Right forelimb (tissue), 1 donor: ENCODE measurements around the gene CRYBA2.
A peak's percentile ranks its signal among the peaks of the same experiment; 100 is the strongest.

Experiments used
- DNase-seq: peaks from one replicate; pipeline ENCODE4 v3.0.0-alpha.2; 2018

Gene CRYBA2, protein sequence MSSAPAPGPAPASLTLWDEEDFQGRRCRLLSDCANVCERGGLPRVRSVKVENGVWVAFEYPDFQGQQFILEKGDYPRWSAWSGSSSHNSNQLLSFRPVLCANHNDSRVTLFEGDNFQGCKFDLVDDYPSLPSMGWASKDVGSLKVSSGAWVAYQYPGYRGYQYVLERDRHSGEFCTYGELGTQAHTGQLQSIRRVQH

DNA sequence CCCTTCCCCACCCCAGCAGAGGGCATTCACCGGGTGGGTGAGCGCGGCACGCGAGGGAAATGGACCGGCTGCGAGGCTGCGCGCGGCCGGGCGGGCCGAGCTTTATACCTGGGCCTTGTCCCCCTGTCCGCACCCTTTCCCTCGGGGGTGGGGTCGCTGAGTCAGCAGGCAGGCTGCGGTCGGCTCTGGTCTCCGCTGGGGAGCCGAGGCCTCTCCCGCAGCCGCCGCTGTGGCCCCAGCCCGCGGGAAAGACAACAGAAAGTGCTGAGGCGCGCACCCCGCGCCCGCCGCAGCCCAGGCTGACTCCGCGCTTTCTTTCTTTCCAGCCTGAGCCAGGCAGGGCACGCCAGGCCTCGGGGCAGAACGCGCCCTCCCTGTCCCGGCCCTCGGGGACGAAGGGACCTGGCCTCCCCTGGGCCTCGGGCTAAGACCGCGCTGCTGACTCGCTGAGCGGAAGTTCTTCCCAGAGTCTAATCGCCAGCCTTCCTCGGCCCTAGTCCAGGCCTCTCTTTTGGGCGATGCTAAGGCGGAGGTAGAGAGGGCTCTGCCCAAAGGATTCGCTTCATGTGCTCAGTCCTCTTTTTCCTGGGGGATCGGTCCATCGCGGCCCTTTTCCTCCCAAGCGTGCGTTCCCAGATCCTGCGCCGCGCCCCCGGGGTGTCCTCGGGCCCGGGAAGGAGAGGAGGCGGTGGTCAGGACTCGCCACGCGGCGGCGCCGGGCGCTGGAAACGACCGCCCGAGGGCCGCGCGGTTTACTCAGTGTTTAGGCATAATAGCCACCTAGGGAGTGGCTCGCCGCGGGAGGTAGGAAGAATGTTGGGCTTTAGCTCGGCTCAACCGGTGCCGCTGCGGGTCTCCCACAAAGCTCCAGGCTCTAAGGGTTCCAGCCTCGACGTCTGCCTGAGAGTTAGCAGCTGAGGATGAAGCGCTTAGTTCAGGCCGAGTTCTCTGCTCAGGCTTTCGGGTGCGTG is at the start of gene CRYBA2:
Gene CRYBA2, minus strand, starts transcription at position 78 of the 971 bp plus-strand sequence. CDS start 246 bp downstream, outside the sequence.
- no peak for DNase-seq

DNA sequence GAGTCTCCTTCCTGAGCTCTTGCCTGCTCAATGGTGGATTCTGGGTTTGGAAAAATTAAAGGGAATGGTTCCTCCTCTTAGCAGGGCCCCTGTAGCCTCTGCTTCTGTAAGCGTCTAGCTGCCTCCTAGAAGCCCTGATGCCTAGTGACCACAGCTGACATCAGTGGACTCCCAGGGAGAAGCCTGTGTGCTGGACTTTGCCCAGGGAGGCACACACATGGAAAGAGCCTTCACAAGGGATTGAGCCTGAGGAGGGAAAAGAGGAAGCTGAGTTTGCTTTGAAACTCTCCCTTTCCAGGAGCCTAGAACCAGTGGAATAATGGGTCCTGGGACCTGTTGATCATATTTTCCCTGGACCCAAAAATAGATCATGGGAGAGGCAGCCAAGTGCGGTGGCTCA is 49.5 kb upstream of the CRYBA2 start:
- DNase-seq, result no peak

DNA sequence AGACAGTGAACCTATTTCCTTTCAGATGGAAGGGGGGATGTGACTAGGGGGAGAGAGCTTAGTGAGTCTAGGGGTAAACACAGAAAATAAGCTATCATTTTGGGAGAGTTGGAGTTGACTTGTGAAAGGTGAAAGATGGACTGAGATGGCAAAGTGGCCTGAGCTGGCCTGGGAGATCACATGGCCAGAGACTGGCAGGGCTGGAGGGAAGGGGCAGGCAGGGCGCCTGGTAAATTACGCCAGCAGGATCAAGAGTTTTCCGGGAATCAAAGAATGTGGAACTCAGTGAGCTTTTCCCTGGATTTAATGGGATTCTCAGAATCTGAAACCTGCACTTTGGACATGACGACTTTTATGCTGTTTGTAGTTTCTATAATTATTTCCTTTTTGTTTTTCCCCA is 48.9 kb upstream of the CRYBA2 start:
- DNase-seq, result no peak

DNA sequence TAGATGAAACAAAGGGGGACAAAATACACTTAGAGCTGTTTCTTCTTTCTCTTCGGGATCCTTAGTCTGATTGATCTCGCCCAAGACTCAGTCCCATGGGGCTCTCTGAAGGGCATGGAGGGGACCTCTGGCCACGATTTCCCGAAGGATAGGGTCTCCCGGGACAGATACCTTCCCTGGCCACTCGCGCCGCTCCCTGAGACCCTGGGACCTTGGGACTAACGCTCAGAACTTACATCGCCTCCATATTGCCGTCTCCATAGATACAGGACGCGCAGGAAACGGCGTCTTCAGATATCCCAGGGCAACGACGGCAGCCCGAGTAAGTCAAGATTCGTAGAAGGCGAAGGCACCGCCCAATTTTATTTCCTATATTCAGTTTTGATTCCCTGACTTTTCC is 48.0 kb upstream of the CRYBA2 start, which contains the start of gene CFAP65:
Gene CFAP65, minus strand, starts transcription at position 265 of the 400 bp plus-strand sequence. CDS start 2,468 bp downstream, outside the sequence.
- DNase-seq, result no peak

DNA sequence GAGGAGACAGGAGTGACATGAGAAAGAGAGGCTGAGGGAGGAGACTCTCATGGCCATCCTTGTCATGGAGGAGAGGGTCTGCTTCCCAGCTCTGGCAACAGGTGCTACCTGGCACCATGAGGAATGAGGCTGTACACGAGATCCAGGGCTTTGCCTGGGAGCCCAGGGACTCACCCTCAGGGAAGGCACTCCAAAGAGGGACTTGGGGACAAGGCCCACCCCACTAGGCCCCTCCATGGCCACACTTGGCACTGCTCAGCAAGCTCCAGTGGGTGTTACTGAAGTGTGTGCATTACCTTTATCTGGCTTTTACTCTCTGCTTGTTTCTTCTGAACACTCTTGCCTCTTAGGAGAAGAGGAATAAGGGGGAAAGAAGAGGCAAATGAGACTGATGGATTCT is 45.4 kb upstream of the CRYBA2 start:
- DNase-seq, result no peak

DNA sequence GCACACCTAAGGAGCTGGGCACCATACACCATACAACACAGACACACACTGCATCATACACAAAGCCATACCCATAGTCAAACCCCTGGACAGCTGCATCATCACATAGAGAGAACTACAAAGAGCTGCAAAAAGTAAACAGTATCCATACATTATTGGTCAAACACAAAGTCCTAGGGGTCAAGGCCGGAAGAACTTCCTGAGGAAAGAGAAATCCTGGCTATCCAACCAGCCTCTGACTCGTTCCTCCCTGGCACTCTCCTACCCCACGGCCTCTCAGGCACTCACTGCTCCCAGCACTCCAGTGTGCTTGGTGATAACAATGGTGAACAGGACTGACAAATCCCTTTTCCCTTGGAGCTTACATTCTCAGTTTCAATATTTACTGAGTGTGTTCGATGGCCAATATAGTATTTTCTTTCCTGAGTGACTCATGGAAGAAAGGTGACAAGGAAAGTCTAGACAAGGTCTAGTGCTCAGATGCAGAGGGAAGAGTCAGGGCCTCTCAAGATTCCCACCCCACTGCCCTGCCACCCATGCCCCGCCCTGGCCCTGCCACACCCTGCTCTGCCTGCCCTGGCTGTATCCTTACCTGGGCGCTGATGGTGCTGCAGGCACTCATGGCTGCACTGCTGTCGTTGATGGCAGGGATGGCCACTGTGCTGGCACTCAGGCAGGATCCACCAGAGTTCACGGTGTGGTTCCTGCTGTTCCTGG is 44.7 kb upstream of the CRYBA2 start:
- DNase-seq, result no peak

DNA sequence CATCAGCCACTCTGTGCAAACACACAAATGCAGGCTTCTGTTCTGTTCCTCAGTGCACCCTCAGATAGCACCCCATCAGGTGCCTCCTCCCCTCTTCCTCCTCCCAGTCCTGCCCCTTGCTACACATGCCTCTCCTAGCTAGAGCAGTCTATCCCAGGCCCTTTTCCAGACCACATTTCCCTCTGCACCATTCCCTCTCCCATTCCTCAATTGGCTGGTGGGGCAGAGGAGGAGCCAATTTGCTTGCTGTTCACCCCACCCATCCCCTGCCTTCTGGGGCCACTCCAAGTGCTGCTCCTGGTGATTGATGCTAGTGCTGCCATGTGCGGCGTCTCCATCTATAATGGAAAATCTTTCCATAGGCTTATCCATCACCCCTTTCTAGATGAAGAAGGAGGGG is 42.7 kb upstream of the CRYBA2 start:
- DNase-seq, result no peak

DNA sequence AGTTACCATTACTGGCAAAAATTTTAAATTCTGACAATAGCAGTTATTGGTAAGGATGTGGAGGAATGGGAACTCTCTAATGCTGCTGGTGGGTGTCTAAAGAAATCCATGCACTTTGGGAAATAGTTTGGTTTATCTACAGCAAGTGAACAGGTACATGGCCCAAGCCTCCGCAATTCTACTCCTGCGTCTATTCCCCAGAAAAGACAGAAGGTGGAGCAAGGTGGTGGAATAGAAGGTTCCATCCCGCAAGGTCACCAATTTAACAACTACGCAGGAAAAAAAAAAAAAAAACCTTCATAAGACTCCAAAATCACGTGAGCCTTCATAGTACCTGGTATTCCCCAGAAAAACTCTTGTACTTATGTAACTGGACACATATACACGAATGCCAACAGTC is 41.6 kb upstream of the CRYBA2 start:
- no peak for DNase-seq

DNA sequence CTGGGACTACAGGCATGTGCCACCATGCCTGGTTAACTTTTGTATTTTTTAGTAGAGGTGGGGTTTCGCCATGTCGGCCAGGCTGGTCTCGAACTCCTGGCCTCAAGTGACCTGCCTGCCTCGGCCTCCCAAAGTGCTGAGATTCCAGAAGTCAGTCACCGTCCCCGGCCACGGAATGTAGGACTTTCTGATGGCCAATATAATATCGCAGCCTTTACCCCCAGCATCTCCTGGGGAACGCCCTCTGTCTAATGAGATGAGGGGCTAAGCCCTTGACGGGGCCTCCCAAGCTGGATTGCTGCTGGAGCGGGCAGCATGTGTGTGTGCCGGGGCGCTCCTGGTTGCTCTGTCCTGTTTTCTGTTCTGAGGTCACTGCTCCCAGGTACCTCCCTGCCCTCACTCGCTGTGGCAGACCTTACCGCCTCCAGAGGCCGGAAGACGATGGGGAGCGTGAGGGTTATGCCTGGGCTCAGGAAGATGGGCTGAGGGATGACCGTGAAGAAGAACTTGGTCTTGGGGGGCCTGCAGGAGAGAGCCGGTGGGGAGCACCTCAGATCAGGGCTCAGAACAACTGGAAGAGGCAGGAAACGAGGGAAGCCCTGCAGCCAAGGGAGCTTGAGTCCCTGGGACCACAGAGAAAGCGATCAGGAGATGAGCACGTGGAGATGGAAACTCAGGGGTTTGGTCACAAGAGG is 39.0 kb upstream of the CRYBA2 start:
- DNase-seq, result no peak

DNA sequence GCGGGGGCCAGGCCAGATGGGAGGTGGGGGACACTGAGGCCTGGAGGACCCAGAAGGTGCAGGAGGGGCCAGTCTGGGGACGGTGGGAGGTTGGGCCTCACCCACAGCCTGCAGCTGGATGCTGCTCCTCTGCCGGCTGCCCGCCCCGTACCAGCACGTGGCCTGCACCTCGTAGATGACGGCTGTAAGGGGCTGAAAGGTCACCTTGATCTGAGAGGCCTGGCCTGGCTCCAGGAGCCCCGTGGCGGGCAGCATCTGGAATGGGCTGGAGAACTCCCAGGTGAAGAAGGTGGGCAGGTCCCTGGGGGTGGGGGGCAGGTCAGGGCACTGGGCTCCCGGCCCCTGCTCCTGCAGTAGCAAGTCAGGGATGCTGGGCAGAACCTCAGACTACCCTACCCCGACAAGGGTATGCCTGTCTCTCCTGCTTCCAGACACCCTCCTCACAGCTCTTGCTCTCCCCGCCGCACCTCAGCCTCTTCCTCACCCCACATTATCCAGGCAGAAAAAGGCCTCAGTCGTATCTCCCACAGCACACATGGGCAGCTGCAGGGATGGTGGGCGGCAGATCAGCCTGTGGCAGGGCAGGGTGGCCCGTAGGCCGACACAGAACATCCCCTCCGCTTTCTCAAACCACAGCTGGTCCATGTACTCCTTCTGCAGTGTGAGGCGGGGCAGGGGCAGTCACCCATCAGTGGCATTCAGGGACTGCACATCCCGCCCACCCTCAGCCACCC is 38.0 kb upstream of the CRYBA2 start:
- no peak for DNase-seq

DNA sequence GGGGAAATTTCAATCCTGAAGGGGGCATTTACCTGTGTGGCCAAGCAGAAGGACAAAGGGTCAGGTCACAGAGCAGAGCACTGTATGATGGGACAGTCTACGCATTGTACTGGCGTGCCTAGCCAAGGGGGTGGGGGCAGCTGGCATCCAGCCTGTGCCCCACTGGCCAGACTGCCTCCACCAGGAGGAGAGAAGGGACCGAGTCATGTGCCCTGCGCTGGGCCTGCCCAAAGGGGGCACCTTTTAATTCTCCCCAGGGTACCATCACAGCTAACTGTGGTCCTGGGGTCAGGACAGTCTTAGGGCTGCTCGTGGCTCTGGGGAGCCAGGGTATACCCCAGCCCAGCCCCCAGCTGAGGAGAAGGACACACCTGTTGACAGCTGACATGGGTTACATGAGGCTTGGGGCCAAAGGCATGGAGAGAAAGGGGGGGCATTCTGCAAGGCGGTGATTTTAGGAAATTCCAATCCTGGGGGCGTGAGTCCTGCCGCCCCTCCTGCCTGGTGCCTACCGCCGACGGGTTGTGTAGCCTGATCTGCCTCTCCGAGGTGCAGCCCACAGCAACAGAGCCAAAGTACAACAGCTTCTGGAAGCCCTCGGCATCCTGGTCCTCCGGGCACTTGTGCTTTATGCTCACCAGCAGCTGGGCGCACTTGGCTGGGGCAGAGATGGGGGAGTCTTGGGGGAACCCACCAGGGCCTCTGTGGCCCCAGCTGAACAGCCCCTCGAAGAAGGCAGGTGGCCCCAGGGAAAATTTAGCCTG is 37.1 kb upstream of the CRYBA2 start:
- DNase-seq, result no peak

DNA sequence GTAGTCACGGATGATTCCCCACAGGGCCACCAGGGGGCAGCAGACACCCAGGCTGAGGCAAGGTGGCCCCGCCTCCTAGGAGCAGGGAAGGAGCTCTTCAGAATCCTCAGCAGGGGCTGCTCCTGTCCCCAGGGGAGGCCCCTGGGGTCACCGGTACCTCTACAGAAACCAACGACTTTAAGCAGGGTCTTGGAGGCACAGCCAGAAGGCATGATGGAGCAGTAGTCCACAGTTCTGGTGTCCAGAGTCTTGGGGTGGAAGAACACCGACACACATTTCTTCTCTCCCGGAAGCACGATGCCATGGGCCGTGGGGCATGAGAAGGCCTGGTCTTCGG is 36.6 kb upstream of the CRYBA2 start:
- DNase-seq, result peak; percentile 85

DNA sequence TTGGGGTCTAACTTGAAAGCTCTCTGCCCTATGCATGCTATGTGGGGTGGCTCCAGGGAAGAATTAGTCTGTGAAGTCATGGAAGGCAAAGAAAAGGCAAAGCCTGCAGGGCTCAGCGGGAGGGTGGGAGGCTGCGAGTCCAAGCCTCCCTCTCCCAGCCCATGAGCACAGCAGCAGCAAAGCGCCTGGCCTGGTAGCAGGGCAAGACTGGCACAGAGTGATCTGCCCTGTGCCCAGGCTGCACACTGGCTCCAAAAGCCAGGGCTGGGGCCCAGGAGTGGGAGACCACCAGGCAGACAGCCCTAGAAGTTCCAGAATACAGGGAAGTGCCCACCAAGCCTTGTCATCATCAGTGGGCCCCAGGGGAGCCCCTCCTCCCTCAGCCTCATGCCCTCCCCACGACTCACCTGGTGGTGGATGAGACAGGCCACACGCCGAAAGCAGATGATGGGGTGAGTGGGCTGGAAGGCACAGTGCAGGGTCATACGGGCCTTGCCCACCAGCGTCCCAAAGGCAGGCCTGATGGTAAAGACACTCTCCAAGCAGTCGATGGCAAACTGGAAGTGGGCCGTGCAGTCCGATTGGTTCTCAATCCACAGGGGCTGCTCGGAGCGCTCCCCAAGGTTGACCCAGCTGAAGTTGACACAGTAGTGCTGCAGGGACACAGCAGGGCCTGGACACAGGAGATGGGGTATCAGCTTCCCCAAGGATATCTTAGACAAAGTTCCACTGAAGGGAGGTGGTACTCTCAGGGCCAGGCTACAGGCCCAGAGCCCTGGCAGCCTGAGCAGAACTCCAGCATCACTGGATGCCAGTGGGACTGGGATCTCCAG is 36.0 kb upstream of the CRYBA2 start:
- no peak for DNase-seq

DNA sequence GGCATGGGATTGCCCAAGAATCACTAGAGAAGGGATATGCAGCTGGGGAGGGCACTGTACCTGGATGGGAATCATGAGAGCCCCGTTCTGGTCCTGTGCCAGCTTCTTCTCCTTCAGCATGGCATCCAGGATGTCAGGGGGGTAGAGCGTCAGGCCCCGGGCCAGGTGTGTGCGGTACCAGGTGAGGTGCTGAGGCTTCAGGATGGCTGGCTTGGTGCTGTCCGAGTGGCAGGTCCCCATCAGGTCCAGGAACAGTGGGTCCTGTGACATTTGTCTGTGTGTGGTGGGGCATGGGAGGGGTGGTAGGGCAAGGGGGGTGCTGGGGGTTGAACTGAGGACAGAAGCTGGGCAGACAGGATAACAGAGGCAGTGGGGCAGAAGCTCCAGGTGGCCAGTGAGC is 34.9 kb upstream of the CRYBA2 start:
- DNase-seq, result no peak

DNA sequence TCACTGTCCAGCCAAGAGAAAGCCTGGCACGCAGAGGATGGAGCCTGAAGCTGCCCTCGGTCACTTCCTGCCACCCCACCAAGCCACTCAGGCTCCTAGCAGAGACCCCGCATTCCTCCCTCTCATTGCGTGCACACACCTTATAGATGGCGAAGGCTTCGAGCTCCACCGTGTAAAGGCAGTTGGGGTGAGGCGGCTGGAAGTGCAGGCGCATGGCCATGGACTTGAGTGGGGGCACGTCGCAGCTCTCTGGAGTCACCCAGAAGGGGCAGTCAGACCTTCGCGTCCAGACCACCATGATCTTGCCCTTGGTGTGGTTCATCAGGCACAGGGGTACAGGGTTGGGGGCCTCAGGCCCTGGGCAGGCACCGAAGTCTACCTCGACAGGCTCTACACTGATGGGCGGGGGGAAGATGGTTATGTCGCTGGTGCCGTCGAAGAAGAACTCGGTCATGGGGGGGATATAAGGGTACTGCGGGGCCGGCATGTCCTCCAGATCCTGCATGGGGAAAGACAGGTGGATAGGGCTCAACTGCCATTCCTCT is 34.4 kb upstream of the CRYBA2 start:
- no peak for DNase-seq

DNA sequence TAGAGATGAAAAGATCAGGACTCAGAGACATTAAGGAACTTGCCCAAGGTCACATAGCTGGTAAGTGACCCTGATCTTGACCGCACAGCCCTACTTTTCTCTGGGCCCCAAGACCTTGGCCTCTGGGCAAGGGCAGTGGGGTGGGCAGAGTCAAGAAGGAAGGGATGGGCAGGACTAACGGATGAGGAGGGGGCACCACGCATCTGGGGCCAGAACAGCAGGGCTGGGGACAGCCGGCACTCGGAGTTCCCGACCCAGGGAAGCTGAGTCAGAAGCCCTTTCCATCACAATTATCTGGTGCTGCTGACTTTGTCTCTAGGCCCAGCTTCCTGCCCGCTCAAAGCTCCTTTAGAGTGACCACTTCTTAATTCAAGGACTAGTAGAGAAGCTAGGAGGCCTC is 33.7 kb upstream of the CRYBA2 start:
- DNase-seq, result no peak

DNA sequence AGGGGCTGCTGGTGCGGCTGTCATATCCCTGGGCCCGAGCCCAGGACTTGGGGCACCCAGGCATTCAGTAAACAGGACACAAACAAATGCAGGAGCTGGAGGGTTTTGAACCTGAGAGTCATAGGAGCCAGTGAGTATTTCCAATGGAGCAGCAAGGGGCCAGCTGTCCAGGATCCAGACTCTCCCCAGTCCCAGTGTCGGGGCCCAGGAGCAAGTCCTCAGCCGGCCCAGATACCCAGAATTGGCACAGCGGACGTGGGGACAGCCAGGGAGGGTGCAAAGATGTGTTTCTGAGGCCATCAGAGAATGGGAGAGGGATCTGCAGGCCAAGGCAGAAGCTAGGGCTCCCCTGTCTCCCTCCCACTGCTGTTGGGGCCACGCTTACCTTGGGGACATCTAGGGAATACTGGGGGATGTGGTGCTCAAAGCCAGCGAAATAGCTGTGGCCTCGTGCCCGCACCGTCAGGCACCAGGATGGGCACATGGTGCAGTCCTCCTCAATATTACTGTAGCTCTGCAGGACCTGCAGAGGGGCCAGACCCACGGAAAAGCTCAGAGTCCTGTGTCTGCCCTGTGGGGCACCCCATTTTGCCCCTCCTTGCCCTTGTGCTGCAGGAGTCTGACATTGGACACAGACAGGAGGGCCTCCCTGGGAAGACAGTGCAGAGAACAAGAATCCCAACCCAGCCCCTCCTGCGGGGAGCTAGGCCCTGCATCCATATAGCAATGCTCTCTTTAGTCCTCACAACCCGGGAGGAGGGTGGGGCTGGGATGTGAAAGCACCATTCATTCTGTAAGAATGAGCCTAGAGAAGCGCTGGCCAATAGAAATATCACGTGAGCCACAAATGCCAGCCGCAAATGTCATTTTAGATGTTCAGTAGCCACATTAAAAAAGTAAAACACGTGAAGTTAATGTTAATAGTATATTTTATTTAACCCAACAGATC is 32.7 kb upstream of the CRYBA2 start:
- DNase-seq, result no peak

DNA sequence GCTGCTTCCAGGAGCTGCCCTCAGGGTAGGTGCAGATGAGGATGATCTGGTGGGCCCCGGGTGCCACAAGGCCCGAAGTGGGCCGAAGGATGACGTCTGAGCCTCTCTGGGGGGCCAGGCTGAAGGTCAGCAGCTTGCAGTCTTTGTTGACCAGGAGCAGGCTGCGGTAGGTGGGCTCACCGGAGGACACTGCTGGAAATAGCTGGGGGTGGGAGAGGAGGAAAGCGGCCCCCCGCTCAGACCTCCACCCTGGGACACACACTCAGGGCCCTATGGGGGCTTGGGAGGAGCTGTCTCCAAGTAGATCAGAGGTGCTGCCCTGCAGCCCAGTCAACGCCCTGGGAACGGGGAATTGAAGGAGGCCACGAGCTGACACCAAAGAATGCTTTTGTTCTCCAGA is 30.8 kb upstream of the CRYBA2 start:
- no peak for DNase-seq

DNA sequence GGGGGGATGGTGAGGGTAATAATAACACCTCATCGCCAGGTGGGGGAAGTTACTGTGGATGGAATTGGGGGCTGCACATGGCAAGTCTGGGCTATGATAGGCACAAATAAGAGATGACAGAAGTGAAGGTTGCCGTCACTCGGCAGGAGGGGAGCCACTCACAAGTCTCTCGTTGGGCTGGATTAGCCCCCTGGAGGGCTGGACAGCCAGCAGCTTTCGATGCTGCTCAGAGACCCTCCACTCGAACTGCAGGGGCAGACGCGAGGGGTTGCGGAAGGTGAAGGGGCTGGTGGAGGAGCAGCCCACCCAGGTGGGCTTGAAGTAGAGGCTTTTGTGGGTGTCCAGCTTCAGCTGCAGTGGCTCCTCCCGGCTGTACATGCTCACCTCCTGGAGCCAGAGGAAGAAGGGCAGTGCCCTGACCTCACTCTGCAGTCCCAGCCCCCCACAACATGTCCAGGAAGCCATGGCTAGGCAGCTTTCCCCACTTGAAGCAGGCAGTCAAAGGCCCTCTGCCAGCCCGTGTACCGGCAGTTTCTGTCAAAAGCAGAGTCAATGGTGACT is 29.9 kb upstream of the CRYBA2 start:
- DNase-seq, result no peak
